DMS114 treated with DMSO at 0.1 percent for 48 hours (cell line): ENCODE measurements around the gene MRPL16.
"Not testable (repeated sequence)": the region's sequence is repeated elsewhere in the genome, so short reads cannot be mapped to it uniquely, and the experiment has no call there.

Source experiments
- DNase-seq: peaks from one replicate; lab custom pipeline; 2025; ENCODE audit not compliant: unreplicated experiment; lab: John Stamatoyannopoulos, UW

MRPL16 gene

DNA sequence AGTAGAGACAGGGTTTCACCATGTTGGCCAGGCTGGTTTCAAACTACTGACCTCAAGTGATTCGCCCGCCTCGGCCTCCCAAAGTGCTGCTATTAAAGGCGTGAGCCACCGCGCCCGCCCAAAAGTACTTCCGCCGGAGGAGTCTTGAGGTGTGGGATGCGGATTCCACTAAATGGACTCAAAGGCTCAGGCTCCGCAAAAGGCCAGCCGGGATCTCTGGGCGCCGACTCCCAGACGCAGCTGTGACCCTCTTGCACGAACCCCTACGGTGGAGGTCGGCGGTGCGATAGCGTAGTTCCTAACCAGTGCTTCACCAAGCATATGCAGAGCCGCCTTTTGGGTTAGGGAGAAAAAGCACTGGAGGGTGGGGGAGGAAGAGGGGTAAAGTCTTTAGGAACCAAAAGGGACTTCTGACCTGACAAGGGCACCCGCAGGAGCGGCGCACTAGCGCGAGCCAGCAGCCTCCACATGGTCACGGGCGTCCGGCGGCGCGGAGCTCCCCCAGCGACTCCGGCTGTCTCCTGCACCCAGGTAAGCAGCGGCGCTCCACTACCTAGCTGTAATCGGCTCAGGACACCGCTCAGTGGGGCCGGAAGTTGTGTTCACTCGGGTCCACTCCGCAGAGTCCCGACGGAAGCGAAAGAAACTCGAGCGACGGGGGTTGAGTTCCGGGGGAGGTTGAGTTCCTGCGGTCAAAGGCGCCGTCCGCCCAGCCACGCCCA is at the start of gene MRPL16:
Gene MRPL16 (minus strand): TSS at position 590 of the 722 bp plus-strand sequence. CDS start 120 bp downstream, at position 470.
- DNase-seq = peak; percentile 58

DNA sequence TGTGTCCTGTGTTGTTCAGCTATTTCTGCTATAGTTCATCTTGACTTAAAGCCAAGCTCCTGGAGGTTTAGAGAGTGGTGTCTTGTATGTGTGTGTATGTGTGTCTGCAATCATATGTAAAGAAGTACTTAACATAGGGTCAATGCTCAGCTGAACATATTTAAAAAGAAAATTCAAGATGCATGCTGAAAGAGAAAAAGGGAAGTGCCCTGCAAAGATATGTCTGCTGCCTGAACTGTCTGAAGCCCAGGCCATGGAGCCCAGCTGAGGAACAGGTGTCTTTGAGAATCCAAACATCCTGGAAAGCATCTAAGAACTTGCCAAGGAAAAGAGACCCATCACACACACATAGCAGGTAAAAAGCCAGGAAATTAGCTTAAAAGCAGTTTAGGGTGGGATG is 49.1 kb upstream of the MRPL16 start:
- no peak for DNase-seq

DNA sequence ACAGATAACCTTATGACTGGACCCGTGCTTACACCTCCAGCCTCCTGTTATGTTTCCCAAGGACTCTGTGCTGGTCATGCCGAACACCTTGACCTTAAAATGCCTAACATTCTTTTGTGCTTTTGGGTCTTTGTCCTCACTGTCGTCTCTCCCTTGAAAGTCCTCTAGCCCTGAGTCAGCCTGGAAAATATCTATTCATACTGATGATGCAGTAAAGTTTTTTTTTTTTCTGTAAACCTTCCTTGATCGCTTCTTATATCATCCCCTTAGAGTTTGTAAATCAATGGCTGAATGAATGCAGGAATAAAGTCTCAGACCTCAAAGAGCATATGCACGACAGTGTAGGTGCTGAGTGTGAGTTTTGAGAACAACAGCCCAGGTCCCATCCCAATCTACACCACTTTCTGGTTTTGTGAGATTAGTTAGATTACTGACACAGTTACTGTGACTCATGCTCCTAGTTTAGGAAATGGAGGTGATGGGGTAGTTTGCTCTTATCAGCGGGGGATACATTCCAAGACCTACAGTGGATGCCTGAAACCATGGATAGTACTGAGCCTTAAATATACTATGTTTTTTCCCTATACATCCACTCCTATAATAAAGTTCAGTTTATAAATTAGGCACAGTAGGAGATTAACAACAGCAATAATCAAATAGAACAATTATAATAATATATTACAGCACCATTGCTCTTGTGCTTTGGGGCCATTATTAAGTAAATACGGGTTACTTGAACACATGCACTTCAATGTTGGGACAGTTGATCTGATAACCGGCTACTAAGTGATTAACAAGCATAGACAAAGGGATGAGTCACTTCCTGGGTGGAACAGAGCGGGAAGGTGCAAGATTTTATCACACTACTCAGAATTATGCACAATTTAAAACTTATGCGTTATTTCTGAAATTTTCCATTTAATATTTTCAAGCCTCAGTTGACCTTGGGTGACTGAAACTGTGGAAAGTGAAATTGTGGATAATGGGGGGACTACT is 47.2 kb upstream of the MRPL16 start:
- no peak for DNase-seq

DNA sequence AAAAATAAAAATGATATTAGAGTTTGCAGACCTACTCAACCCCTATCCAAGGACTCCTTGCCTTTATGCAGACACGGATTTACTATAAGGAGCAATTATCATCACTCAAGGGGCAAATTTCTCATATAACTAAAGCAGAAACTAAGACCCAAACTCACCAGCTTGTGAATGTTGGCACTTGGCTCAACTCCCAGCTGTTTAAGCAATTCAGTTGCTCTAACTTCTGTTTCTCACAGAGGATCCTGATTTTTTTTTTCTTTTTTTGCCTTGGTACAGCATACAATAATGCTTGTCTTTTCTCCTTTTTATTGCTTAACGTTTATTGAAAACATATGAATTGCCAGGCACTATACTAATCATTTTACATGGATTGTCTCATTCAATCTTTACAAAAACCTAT is 44.3 kb upstream of the MRPL16 start:
- no peak for DNase-seq

DNA sequence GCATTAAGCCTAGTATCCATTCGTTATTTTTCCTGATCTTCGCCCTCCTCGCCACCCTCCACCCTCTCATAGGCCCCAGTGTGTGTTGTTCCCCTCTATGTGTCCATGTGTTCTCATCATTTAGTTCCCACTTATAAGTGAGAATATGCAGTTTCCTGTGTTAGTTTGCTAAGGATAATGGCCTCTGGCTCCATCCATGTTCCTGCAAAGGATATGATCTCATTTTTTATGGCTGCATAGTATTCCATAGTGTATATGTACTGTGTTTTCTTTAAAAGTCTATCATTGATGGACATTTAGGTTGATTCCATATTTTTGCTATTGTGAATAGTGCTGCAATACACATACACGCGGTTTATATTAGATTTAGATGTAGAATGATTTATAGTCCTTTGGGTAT is 40.8 kb upstream of the MRPL16 start:
- not testable (repeated sequence) for DNase-seq

DNA sequence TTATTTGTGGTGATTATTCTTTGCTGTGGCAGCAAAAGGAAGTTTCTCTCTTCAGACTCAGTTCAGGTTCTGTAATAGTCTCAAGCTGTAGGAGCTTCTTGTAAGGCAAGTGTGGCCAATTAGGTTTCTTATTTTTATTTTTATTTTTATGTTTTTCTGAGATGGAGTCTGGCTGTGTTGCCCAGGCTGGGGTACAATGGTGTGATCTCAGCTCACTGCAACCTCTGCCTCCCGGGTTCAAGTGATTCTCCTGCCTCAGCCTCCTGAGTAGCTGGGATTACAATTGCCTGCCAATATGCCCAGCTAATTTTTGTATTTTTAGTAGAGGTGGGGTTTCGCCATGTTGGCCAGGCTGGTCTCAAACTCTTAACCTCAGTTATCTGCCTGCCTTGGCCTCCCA is 39.0 kb upstream of the MRPL16 start:
- DNase-seq = not testable (repeated sequence)

DNA sequence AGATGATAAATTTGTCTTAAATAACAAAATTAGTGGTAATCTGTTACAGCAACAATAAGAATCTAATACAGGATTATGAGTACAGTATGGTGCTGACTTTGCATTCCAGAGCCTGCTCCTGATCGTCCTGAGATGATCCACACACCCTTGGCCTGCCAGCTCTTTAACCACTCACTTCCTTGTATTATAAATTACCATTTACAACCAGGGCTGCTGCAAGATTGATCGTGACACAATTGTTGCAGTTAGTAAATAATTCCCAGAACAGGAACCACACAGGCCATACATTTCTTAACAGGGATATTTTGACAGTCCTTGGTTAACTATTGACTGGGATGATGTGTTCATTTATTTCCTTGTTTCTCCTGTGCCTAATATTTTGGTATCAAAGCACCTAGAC is 38.6 kb upstream of the MRPL16 start:
- DNase-seq = no peak

DNA sequence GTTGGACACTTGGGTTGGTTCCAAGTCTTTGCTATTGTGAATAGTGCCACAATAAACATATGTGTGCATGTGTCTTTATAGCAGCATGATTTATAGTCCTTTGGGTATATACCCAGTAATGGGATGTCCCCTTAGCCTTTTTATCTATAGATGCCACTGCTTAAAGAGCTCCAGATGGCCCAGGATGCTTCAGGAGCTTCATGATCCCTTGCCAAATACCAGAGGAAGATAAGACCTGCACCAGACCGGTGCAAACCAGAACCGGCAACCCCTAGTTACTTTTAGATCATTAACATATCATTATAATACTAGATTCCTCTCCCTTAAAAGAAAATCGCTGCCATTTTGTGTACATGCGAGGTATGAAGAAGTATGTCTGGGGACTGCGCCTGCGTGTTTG is 37.9 kb upstream of the MRPL16 start:
- not testable (repeated sequence) for DNase-seq

DNA sequence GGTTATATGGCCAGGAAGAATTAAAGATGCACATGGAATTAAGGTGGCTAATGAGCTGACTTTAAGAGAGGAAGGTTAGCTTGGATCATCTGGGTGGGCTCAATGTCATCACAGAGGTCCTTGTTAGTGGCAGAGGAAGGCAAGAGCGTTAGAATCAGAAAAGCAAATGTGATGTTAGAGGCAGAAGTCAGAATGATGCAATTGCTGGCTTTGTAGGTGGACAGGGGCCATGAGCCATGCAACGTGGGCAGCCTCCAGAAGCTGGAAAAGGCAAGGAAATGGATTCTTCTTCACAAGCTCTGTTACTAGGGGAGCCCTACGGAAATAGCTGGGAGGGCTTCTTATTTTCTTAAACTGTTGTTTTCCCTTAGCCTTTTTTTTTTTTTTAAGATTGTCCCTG is 37.0 kb upstream of the MRPL16 start:
- no peak for DNase-seq

DNA sequence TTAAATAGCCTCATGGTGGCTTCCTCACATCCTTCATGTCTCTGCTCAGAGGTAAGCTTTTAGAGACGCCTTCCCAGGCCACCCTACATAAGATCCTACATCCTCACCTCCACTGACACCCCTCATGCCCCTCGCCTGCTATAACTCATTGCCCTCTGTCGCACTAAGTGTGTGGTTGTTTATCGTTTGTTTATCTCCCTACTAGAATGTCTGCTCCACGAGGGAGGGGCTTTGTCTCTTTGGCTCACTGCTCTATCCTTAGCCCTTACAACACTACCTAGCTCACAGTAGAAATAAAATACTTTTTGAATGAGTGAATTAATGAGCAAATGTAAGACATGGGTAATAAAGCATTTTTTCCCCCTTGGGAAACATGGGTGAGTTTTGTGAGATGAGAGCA is 36.0 kb upstream of the MRPL16 start:
- no peak for DNase-seq

DNA sequence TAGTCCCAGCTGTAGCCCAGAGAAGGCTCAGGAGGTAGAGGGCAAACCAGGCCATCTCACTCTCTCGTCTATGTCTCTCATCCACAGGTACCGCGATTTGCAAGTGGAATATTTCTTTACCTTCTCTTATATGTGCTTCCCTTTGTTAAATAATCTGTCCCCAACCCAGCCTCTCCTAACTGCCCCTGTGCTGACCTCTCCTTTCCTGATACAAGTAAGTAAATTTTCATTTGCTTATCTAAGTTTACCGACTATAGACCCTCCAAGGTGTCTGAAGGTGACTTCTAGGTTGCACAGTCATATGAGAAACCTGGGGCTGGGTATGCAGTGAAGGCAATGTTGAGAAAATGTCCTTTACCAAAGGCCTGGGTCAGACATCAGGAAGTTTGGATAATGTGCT is 34.8 kb upstream of the MRPL16 start, which contains the start of gene CBLIF:
Gene CBLIF (minus strand): TSS at position 101 of the 400 bp plus-strand sequence. CDS start 46 bp downstream, at position 55.
- DNase-seq = no peak

DNA sequence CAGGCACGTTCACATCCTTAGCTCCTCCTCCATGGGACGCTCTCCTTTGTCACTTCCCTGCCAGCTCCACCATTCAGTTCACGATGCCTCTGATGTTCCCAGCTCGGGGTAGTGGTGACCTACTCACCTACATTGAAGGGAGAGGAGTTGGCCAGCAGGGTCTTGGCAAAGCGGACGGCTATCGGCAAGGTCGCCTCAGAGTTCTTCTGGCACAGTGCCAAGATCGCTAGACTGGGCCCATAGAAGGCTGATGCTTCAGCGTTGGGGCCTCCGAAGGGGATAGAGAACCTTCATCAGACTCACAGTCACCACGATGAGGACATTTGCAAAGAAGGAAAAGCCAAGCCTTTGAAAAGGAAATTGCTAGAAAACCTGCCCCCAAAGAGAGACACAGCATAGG is 31.7 kb upstream of the MRPL16 start:
- no peak for DNase-seq

DNA sequence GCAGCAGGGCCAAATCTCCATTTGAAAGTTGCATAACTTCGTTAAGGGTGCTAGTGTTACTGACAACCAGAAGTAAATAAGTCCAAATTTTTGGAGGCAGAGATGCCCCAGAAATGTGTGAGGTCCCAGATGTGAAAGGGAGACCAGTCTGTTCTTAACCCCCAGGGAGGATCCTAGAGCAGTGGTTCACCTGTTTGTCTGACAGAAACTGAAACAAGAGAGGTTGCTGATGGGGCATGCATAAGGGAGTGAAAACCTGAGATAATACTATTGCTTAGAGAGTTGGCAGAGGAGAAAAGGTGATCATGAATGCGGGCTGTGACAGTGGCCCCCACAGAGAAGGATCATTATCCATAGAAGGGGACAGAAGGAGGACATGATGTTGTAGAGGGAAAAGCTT is 30.9 kb upstream of the MRPL16 start:
- DNase-seq = no peak

DNA sequence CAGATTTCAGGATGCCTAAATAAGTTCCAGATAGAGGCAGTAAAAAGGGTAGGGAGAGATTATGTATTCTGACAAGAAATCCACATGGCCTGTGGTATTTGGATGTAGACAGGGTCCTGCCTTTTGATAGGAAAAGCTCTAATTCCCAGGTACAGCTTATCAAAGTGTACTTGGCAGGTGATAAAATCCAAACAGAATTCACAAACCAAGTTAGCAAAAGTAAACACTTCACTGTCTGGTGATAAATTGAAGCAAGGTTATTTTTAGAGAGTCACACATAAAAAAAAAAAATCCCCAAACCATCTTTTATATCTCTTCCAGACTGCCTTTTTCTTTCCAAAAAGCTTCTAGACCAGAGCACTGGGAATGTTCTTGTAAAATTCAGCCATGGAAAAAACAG is 29.0 kb upstream of the MRPL16 start:
- DNase-seq = no peak

DNA sequence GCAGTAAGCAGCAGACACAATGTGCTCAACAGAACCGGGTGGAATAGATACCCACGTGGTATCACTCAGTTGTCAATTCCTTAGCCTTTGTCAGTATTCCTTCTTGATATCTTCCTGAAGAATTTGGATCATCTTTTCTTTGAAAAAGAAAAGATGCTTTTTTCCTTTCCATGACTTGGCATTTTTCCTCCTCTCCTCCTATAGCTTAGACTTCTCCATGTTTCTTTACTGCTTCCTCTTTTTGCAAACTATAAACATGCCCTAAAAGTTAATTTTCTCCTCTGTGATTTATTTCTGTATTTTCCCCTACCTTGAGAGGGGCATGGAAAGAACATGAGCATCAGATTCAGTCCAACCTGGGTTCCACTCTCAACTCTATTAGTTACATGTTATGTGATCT is 23.0 kb upstream of the MRPL16 start:
- DNase-seq = no peak

DNA sequence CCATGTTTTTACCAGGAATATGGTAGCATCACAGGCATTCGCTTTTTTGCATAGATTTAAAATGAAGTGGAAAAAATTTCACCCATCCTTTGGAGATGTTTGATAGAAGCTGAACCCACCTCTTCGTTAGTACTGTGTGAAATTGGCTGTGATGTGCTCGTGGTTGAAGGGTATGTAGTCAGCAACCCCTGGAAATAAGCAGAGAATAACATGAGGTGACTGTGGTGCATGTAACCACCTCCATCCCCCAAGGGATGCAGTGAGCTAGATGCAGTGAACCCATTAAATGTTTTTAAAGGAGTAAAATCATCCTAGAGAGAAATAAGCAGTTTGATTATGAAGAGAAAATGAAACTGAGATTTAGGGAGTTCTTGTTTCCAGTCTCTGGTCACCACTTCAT is 18.8 kb upstream of the MRPL16 start:
- DNase-seq = no peak

DNA sequence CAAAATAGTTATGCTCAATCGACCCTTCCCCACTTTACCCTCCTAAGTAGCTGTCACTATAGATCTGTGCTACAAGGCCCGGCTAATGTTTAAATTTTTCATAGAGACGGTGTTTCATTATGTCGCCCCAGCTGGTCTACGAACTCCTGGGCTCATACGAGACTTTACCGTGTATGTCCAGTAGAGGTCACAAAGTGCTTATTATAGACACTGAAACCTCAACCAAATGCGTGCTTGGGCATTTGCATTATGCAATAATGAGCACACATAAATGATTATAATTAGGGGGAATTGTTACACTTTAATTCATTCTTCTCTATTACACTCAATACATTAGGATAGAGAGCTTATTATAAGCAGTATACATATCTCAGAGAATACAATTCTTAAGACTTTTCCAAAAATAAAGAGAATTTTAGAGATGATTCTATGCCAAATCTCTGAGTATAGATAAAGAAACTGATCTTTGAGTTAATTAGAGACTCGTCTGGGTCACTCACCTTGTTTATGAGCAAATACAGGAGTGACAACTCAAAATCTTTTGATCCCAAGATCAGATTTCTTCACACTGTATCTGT is 12.5 kb upstream of the MRPL16 start:
- DNase-seq = peak; percentile 23

DNA sequence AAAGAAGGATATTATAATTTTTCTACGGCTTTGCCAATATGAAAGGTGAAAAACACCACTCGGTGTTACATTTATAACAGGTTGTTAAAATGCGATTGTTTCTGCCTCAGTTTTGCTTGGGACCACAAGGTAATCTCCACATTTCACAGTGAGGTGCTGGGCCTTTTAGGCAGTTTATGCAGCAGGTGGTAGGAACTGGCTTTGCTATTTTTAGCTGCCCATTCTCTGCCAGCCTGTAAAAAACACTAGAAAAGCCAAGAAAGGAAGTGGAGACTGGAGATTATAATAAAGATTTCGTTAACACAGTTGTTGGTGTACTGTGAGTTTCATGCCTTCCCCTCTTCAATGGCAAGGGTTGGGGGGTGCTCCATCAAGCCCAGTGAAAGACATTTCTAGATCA is 8.0 kb upstream of the MRPL16 start:
- no peak for DNase-seq

DNA sequence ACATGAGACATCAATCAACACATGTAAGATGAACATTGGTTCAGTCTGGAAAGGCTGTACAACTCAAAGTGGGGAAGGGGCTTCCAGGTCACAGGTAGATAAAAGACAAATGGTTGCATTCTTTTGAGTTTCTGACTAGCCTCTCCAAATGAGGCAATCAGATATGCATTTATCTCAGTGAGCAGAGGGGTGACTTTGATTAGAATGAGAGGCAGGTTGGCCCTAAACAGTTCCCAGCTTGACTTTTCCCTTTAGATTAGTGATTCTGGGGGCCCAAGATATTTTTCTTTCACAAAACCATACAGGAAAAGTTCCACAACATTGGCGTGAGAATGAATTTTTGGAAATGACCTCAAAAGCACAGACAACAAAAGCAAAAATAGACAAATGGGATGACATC is 5.9 kb upstream of the MRPL16 start:
- DNase-seq = not testable (repeated sequence)

DNA sequence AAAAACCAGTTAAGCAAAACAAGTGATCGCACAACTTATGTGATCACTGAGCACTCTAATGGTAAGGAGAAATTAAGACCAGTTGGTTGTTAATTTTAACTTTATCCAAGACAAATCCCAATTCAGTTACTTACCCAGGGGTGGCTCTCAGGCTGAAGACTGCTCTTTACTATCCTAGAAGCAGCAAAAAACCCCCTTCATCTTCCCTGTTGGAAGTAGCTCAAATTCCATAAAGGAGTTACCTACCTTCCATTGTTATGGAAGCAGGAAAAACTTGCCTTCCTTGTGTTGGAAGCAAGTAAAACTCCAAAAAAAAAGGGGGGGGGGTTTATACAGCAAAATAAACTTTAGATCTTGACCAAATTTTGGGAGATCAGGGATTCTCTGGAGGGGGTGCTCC is 5.2 kb upstream of the MRPL16 start:
- DNase-seq = no peak

DNA sequence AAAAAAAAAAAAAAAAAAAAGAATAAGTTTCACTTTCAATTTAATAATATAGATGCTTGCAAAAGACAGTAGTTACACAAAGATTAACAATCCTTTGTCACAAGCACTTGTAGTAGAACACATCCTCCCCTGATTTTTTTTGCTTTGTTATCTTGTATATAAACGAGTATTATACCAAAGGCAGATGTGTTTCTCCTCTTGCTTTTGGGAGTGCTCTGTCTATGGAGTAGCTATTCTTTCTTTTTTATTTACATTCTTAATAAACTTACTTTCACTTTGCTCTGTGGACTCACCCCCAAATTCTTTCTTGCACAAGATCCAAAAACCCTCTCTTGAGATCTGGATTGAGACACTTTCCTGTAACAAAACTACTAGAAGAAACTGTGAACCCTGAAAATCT is 3.4 kb upstream of the MRPL16 start:
- DNase-seq = no peak

DNA sequence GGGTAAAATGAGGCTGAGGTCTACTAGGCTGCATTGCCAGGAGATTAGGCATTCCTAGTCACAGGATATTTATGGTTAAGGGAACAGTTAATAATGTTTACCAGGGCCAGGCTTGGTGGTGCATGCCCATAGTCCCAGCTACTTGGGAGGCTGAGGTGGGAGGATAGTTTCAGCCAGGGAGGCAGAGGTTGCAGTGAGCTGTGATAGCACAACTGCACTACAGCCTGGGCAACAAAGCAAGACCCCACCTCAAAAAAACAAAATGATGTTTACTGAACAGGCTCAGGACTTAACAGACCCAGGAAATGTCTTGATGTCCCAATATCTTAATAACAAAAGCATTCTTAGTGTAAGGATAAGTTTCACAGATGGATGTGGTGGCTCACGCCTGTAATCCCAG is 2.8 kb upstream of the MRPL16 start:
- DNase-seq = no peak
